AG09309 (cell line): ENCODE results near the gene ANGPTL4.

Experiments
- DNase-seq: peaks from one replicate; pipeline ENCODE4 v3.0.0-alpha.2; 2010; ENCODE audit warnings: low read depth
- H3K4me3 ChIP-seq: 2 replicates; pipeline ENCODE4 v1.5.1; 2011; ENCODE audit warnings: mild to moderate bottlenecking, low read depth, low read length, moderate library complexity; ENCODE audit not compliant: control insufficient read depth
- CTCF ChIP-seq: IDR thresholded peaks from 2 replicates; pipeline ENCODE4 v1.5.1; 2011; ENCODE audit warnings: mild to moderate bottlenecking, low read depth, low read length, inconsistent platforms; ENCODE audit not compliant: insufficient read depth, control insufficient read depth; ENCODE audit errors: missing control alignments

Gene ANGPTL4

DNA sequence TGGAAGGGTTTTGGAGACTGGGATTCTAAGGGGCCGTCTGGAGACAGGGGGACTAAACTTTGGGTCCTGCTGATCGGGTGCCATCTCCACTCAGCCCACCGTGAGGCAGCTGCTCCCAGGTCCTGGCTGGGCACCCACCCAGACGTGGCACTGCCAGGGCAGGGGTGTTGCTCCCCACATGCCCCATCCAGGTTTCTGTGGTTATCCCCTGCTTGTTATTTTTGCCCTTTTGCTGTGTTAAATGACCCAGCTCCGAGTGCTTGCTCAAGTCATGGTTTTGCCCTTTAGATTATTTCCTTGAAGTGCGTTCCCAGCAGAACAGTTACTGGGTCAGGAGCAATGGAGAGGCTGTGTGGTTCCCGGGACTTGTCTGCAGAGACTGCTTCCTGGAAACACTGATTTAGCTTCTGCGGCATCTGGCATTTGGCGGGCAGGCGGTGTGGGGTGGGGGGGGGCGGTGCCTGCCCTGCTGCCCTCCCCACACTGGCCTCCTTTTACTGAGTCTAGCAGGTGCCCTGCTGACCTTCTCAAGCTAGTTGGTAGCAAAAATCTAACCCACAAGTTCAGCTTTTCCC, 28.1 kb downstream of the ANGPTL4 start:
- no peak for DNase-seq
- H3K4me3 ChIP-seq, result no peak overlapping the region
- no peak for TF ChIP-seq CTCF

DNA sequence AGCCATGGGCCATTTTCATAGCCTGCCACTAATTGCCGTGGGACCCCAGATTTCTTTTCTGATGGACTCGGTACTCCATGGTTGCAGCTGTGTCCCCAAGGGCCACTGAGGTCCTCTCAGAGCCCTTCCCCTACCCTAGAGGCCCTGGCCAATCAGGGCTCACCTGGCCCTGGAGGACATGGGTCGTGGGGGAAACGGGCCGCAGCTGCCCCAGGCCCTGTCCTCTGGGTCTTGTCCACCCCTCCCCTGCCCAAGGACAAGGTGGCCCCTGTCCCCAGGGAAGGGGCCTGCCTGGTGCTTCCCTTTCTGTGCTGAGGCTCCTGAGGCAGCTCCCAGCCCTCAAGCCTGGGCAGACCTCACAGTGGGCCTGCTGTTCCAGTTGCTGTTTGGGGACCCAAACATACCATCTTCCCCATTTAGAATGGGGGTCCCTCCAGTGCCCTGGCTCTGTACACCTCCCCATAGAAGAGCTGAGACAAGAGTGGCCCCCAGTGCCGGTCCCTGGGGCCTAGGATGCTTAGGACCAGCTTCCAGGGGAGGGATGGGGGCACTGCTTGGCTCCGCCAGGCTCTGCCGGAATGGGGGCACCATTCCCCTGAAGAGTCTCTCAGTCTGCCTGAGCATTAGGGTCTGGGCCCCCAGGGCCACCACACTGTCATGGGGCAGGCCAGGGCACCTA, 29.4 kb downstream of the ANGPTL4 start:
- H3K4me3 ChIP-seq, result no peak overlapping the region
- no peak for DNase-seq
- TF ChIP-seq CTCF, result no peak

DNA sequence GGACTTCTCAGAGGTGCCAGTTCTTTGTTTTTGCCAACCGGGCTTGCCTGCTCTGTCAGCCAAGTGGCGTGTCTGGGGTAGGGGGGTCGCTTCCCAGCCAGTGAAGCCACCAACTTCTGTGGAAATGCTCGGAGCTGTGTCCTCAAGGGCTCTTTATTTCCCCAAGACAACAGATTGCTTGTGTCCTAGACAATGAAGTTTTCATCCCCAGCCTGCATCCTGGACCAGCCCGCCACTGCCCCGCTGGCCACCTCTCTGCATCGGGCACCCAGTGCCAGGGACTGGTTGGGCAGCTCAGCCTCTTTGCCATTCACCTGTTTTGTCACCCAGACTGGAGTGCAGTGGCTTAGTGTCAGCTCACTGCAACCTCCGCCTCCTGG, 29.9 kb downstream of the ANGPTL4 start:
- TF ChIP-seq CTCF, result no peak
- DNase-seq, result no peak
- no peak overlapping the region for H3K4me3 ChIP-seq

DNA sequence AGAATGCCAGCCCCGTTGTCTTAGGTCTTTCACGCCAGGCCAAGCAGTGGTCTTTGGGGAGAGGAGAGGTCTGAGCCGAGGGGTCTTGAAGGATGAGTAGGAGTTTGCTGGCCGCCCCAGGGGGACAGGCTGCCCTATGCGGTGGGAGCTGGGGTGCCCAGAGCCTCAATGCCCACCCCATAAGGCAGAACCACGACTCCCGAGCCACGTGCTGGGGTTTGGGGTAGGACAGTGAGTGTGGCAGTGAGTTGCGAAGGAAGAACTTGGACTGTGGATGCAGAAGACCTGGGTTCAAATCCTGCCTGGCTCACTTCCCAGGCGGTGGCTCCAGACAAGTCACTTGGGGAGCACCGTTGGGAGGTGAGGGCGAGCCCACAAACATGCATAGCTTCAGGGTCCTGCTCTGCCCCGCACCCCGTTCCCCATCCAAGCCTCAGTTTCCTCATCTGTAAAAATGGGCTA, 31.7 kb downstream of the ANGPTL4 start:
- no peak overlapping the region for H3K4me3 ChIP-seq
- TF ChIP-seq CTCF, result no peak
- DNase-seq, result no peak

DNA sequence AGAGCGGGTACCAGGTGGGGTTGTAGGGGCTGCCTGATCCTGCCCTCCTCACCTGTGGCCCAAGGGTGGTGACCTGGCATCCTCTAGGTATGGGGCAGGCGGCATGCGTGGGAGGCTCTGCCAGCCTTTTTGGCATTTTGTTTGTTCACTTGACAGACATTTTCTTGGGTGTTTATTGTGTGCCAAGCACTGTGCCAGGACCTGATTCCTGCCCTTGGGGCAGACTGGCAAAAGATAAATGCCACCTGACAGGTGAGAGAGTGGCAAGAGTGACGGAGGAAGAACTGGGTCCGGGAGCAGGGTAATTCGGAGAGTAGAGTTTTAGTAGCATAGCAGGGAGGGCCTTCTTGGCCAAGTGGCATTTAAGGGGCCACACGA, 32.2 kb downstream of the ANGPTL4 start:
- no peak for TF ChIP-seq CTCF
- H3K4me3 ChIP-seq, result no peak overlapping the region
- no peak for DNase-seq

GRCh38 chr19:8396563-8397203, 32.7 kb downstream of the ANGPTL4 start:
- TF ChIP-seq CTCF, result peak; percentile 79
- no peak for DNase-seq
- H3K4me3 ChIP-seq, result no peak overlapping the region

- H3K4me3 ChIP-seq, result no peak overlapping the region
- TF ChIP-seq CTCF, result no peak
- DNase-seq, result no peak
Measured at GRCh38 chr19:8397271-8397670, 33.3 kb downstream of the ANGPTL4 start.
